HCT116 (cell line): Measurements from ENCODE around the gene BTBD9. TPM values are rescaled to one million over a fixed set of nuclear protein-coding genes. Genes with fewer than 3 reads are reported as not detected.

Source experiments
- ATAC-seq: fragments of 200-7000 bp; cut with Tn5 transposase; 2 replicates; pipeline ENCODE4 v1.9.1; 2020; ENCODE audit warnings: mild to moderate bottlenecking, moderate library complexity
- BruUV-seq: library from RNA; stranded (reverse); fragments of 400-500 nt; replicated peaks from 2 replicates; lab custom pipeline; 2021; lab: Mats Ljungman, UMichigan
- CTCF ChIA-PET: fragments of 300-600 bp; sonication (Branson Sonifier 250); formaldehyde crosslinking; loops from one replicate; lab custom pipeline; 2021; ENCODE audit warnings: antibody characterized with exemption; lab: Charles Lee
- POLR2A ChIA-PET: fragments of 300-600, 350-600 bp; sonication (Branson Sonifier 250); formaldehyde crosslinking; loops from one replicate; lab custom pipeline; 2021; ENCODE audit warnings: antibody characterized with exemption; lab: Charles Lee
- RAD21 ChIA-PET, 2 experiments: fragments of 300-600 bp; sonication (Branson Sonifier 250); formaldehyde crosslinking; loops; one replicate each; lab custom pipeline; 2023; ENCODE audit warnings: low total read pairs in 2 of 2; ENCODE audit not compliant: uncharacterized antibody in 2 of 2, unreplicated experiment in 2 of 2, low non-redundant PET in 1 of 2; lab: Charles Lee
- DNase-seq: peaks from one replicate; pipeline ENCODE4 v3.0.0-alpha.2; 2010; ENCODE audit warnings: low read depth, low spot score
- H2AFZ ChIP-seq: fragments of 200-600 bp; shearing (Covaris generic), sonication (generic); 2 replicates; pipeline ENCODE4 v1.6.1; 2017; ENCODE audit warnings: low read depth, mixed run types, mixed read lengths, antibody characterized with exemption, low read length; ENCODE audit not compliant: poor library complexity, severe bottlenecking
- H3K27ac ChIP-seq: 2 replicates; pipeline ENCODE4 v1.5.1; 2012; ENCODE audit warnings: low read depth, low read length
- H3K27me3 ChIP-seq: fragments of 200-600 bp; sonication (generic); 2 replicates; pipeline ENCODE4 v1.6.1; 2016; ENCODE audit warnings: mixed run types, low read length, mixed read lengths; ENCODE audit not compliant: insufficient read depth
- H3K36me3 ChIP-seq, 2 experiments: fragments of 200-500 bp in 1 of 2; fragments of 200-600 bp in 1 of 2; sonication (Bioruptor generic) in 1 of 2; sonication (generic) in 1 of 2; 2 replicates each; pipeline versions ENCODE4 v1.5.1 to v1.6.1; 2014 to 2016; ENCODE audit warnings: low read length in 2 of 2, inconsistent platforms in 1 of 2, mixed read lengths in 1 of 2, mixed run types in 1 of 2; ENCODE audit not compliant: insufficient read depth in 2 of 2, control insufficient read depth in 1 of 2
- H3K4me1 ChIP-seq, 2 experiments: fragments of 200-600 bp in 1 of 2; sonication (generic) in 1 of 2; 2 replicates each; pipeline versions ENCODE4 v1.5.1 to v1.6.1; 2012 to 2017; ENCODE audit warnings: low read length in 2 of 2, inconsistent platforms in 1 of 2, mild to moderate bottlenecking in 1 of 2, mixed read lengths in 1 of 2, mixed run types in 1 of 2, moderate library complexity in 1 of 2; ENCODE audit not compliant: insufficient read depth in 2 of 2, control insufficient read depth in 1 of 2
- H3K4me2 ChIP-seq: fragments of 200-600 bp; sonication (generic); 2 replicates; pipeline ENCODE4 v1.6.1; 2017; ENCODE audit warnings: mixed run types, low read length, mixed read lengths
- H3K4me3 ChIP-seq, 2 experiments: fragments of 200-600 bp in 1 of 2; sonication (generic) in 1 of 2; replicated peaks in 1 of 2; 2 replicates each; pipeline ENCODE4 v1.5.1; 2011 to 2016; ENCODE audit warnings: low read length in 2 of 2, control low read depth in 1 of 2, low read depth in 1 of 2, mild to moderate bottlenecking in 1 of 2, mixed read lengths in 1 of 2, mixed run types in 1 of 2
- H3K79me2 ChIP-seq: fragments of 200-600 bp; sonication (generic); 2 replicates; pipeline ENCODE4 v1.6.1; 2017; ENCODE audit warnings: mild to moderate bottlenecking, mixed run types, low read length, moderate library complexity, mixed read lengths; ENCODE audit not compliant: insufficient read depth
- H3K9ac ChIP-seq: fragments of 200-600 bp; sonication (generic); 2 replicates; pipeline ENCODE4 v1.6.1; 2016; ENCODE audit warnings: low read length, mixed read lengths
- H3K9me2 ChIP-seq: fragments of 200-600 bp; sonication (generic), shearing (Covaris generic); 2 replicates; pipeline ENCODE4 v1.6.1; 2017; ENCODE audit warnings: mixed run types, mild to moderate bottlenecking, moderate library complexity; ENCODE audit not compliant: insufficient read depth
- H3K9me3 ChIP-seq, 2 experiments: fragments of 200-500 bp in 1 of 2; fragments of 200-600 bp in 1 of 2; sonication (Bioruptor generic) in 1 of 2; sonication (generic) in 1 of 2; 2 replicates each; pipeline ENCODE4 v1.6.1; 2014 to 2017; ENCODE audit warnings: low read length in 2 of 2, mixed read lengths in 2 of 2, inconsistent platforms in 1 of 2, low read depth in 1 of 2, mild to moderate bottlenecking in 1 of 2, mixed run types in 1 of 2, moderate library complexity in 1 of 2; ENCODE audit not compliant: control insufficient read depth in 1 of 2, insufficient read depth in 1 of 2
- H4K20me1 ChIP-seq: fragments of 200-600 bp; sonication (generic), shearing (Covaris generic); 2 replicates; pipeline ENCODE4 v1.6.1; 2017; ENCODE audit warnings: mixed run types, mild to moderate bottlenecking, moderate library complexity; ENCODE audit not compliant: insufficient read depth
- CEBPB ChIP-seq: IDR thresholded peaks from 2 replicates; pipeline ENCODE4 v1.6.1; 2012; ENCODE audit warnings: low read depth
- EGR1 ChIP-seq: IDR thresholded peaks from 2 replicates; pipeline ENCODE4 v1.6.1; 2012; ENCODE audit warnings: low read depth
- EZH2 ChIP-seq: fragments of 200-600 bp; sonication (generic); IDR thresholded peaks from 2 replicates; pipeline ENCODE4 v1.6.1; 2017; ENCODE audit warnings: antibody characterized with exemption, mixed run types
- FOSL1 ChIP-seq: IDR thresholded peaks from 2 replicates; pipeline ENCODE4 v1.6.1; 2012; ENCODE audit warnings: low read depth
- JUND ChIP-seq: IDR thresholded peaks from 2 replicates; pipeline ENCODE4 v1.6.1; 2012
- MAX ChIP-seq: IDR thresholded peaks from 2 replicates; pipeline ENCODE4 v1.6.1; 2012
- POLR2A ChIP-seq: IDR thresholded peaks from 2 replicates; pipeline ENCODE4 v1.7.0; 2011; ENCODE audit warnings: borderline replicate concordance; ENCODE audit not compliant: insufficient read depth, insufficient read length; ENCODE audit errors: extremely low read depth
- POLR2AphosphoS5 ChIP-seq: IDR thresholded peaks from 2 replicates; pipeline ENCODE4 v1.6.1; 2011; ENCODE audit warnings: mild to moderate bottlenecking, low read depth, low read length, moderate library complexity
- SIN3A ChIP-seq: IDR thresholded peaks from 2 replicates; pipeline ENCODE4 v1.6.1; 2012; ENCODE audit warnings: low read depth
- SP1 ChIP-seq: IDR thresholded peaks from 2 replicates; pipeline ENCODE4 v1.6.1; 2012; ENCODE audit warnings: low read depth
- SRF ChIP-seq: IDR thresholded peaks from 2 replicates; pipeline ENCODE4 v1.6.1; 2012; ENCODE audit warnings: low read depth
- TCF7L2 ChIP-seq: IDR thresholded peaks from 2 replicates; pipeline ENCODE4 v1.7.0; 2011; ENCODE audit warnings: borderline replicate concordance, inconsistent platforms; ENCODE audit not compliant: insufficient read depth, insufficient read length; ENCODE audit errors: extremely low read depth
- YY1 ChIP-seq: IDR thresholded peaks from 2 replicates; pipeline ENCODE4 v1.6.1; 2011; ENCODE audit warnings: low read length, low read depth, moderate library complexity, mild to moderate bottlenecking; ENCODE audit not compliant: insufficient replicate concordance; ENCODE audit errors: extremely low read depth
- ZNF274 ChIP-seq: fragments of 200-500 bp; sonication (Bioruptor generic); IDR thresholded peaks from 2 replicates; pipeline ENCODE4 v1.6.1; 2014; ENCODE audit warnings: mild to moderate bottlenecking, low read depth, low read length, inconsistent platforms
- intact Hi-C: fragments of 100-400 bp; cut with micrococcal nuclease; formaldehyde crosslinking; loops from 2 replicates; pipeline ENCODE4 v1.10.0; 2022
- total RNA-seq: library from RNA; stranded (reverse); gene quantifications from one replicate; pipeline ENCODE4 v1.2.1, GENCODE V29; 2021; ENCODE audit not compliant: unreplicated experiment
- TF ChIP-seq, protein P1 (sequence below): IDR thresholded peaks from 2 replicates; pipeline ENCODE4 v1.6.1; 2011; ENCODE audit warnings: mild to moderate bottlenecking, low read length, moderate library complexity; ENCODE audit not compliant: insufficient replicate concordance; ENCODE audit errors: extremely low read depth
- TF ChIP-seq, protein P2 (sequence below): IDR thresholded peaks from 2 replicates; pipeline ENCODE4 v1.6.1; 2012; ENCODE audit warnings: low read depth

BTBD9 gene
- total RNA-seq, 1 experiment from 2014 or later, result 10.9 TPM

DNA sequence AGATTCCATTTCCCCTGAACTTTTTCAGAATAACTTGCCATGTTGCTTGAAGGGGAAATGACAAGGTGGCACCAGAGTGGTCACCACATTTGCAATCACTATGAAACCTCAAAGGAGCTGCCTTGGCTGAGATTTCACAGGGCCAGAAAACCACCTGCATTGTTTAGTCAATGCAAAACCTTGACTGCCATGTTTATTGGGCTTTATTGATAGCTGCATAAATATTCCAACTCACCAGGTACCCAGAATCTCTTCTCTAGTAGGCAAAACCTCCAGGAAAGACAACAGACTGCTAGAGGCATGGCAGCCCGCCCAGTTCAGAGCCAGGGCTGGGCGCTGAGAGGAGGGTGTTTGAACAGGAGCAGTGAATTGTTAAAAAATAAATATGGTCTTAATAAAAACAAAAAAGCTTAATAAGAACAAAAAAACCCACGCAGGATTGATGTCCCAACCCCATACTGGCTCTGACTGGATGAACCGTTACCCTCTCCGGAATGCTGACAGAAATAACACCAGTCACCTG is 444.6 kb downstream of the BTBD9 start:
- H2AFZ ChIP-seq, result no peak overlapping the region
- POLR2A ChIA-PET, result no interaction called here
- H3K4me2 ChIP-seq, result no peak overlapping the region
- H3K9me2 ChIP-seq, result no peaks in the 10 kb centered on the region
- H3K9me3 ChIP-seq, result no peaks in the 10 kb centered on the region
- H3K27me3 ChIP-seq, result no peaks in the 10 kb centered on the region
- BruUV-seq, result no TSS peak
- DNase-seq (no peak), ATAC-seq (no peak)
- H3K4me3 ChIP-seq, result no peak overlapping the region
- intact Hi-C loops, result no loop called here
- H3K36me3 ChIP-seq, result no peaks in the 10 kb centered on the region
- CTCF ChIA-PET, result no interaction called here
- RAD21 ChIA-PET, result no interaction called here
- TF ChIP-seq MAX (no peak), EGR1 (no peak), POLR2A (no peak), FOSL1 (no peak), SIN3A (no peak), ZNF274 (no peak), EZH2 (no peak), JUND (no peak), YY1 (no peak), SP1 (no peak), POLR2AphosphoS5 (no peak), CEBPB (no peak), SRF (no peak), TCF7L2 (no peak)
- TF ChIP-seq, protein P1, sequence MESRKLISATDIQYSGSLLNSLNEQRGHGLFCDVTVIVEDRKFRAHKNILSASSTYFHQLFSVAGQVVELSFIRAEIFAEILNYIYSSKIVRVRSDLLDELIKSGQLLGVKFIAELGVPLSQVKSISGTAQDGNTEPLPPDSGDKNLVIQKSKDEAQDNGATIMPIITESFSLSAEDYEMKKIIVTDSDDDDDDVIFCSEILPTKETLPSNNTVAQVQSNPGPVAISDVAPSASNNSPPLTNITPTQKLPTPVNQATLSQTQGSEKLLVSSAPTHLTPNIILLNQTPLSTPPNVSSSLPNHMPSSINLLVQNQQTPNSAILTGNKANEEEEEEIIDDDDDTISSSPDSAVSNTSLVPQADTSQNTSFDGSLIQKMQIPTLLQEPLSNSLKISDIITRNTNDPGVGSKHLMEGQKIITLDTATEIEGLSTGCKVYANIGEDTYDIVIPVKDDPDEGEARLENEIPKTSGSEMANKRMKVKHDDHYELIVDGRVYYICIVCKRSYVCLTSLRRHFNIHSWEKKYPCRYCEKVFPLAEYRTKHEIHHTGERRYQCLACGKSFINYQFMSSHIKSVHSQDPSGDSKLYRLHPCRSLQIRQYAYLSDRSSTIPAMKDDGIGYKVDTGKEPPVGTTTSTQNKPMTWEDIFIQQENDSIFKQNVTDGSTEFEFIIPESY, result no peak
- TF ChIP-seq, protein P2, sequence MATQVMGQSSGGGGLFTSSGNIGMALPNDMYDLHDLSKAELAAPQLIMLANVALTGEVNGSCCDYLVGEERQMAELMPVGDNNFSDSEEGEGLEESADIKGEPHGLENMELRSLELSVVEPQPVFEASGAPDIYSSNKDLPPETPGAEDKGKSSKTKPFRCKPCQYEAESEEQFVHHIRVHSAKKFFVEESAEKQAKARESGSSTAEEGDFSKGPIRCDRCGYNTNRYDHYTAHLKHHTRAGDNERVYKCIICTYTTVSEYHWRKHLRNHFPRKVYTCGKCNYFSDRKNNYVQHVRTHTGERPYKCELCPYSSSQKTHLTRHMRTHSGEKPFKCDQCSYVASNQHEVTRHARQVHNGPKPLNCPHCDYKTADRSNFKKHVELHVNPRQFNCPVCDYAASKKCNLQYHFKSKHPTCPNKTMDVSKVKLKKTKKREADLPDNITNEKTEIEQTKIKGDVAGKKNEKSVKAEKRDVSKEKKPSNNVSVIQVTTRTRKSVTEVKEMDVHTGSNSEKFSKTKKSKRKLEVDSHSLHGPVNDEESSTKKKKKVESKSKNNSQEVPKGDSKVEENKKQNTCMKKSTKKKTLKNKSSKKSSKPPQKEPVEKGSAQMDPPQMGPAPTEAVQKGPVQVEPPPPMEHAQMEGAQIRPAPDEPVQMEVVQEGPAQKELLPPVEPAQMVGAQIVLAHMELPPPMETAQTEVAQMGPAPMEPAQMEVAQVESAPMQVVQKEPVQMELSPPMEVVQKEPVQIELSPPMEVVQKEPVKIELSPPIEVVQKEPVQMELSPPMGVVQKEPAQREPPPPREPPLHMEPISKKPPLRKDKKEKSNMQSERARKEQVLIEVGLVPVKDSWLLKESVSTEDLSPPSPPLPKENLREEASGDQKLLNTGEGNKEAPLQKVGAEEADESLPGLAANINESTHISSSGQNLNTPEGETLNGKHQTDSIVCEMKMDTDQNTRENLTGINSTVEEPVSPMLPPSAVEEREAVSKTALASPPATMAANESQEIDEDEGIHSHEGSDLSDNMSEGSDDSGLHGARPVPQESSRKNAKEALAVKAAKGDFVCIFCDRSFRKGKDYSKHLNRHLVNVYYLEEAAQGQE, result no peak
- no peaks in the 10 kb centered on the region for H3K79me2 ChIP-seq
- no peak overlapping the region for H3K27ac ChIP-seq
- H3K4me1 ChIP-seq, result no peaks in the 10 kb centered on the region
- H4K20me1 ChIP-seq, result no peaks in the 10 kb centered on the region
- H3K9ac ChIP-seq, result no peak overlapping the region
